ENCODE measurements around the gene SERPINI2.

DNA sequence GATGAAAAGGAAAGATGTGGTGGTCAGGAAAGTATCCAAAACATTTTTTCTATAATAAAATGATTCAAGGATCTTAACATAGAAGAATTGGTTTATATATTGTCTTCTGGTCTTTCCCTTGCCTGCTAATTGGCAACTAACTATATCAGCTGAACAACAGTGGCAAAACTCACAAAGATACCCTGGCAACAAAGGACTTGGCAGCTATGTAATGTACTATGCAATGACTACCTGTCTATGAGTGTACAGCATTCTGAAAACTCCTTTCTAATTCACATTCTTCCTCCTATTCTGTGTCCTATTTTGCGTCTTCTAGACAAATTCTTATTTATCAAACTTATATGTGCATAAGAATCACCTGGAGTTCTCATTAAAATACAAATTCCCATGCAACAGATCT lies 15.7 kb upstream of the SERPINI2 start:
- TF ChIP-seq, protein P1, sequence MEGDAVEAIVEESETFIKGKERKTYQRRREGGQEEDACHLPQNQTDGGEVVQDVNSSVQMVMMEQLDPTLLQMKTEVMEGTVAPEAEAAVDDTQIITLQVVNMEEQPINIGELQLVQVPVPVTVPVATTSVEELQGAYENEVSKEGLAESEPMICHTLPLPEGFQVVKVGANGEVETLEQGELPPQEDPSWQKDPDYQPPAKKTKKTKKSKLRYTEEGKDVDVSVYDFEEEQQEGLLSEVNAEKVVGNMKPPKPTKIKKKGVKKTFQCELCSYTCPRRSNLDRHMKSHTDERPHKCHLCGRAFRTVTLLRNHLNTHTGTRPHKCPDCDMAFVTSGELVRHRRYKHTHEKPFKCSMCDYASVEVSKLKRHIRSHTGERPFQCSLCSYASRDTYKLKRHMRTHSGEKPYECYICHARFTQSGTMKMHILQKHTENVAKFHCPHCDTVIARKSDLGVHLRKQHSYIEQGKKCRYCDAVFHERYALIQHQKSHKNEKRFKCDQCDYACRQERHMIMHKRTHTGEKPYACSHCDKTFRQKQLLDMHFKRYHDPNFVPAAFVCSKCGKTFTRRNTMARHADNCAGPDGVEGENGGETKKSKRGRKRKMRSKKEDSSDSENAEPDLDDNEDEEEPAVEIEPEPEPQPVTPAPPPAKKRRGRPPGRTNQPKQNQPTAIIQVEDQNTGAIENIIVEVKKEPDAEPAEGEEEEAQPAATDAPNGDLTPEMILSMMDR (IDR thresholded peaks at IDR 0.05): no peak
- no peak for TF ChIP-seq EP300 (IDR thresholded peaks at IDR 0.05)
- TF ChIP-seq POLR2A (IDR thresholded peaks at IDR 0.05): no peak
- no peak for TF ChIP-seq POLR2AphosphoS5 (IDR thresholded peaks at IDR 0.05)

All from sigmoid colon (tissue), 4 donors.